ENCODE data around the gene ODAD2.
"Not testable (repeated sequence)": the region's sequence is repeated elsewhere in the genome, so short reads cannot be mapped to it uniquely, and the experiment has no call there.

Gene ODAD2

DNA sequence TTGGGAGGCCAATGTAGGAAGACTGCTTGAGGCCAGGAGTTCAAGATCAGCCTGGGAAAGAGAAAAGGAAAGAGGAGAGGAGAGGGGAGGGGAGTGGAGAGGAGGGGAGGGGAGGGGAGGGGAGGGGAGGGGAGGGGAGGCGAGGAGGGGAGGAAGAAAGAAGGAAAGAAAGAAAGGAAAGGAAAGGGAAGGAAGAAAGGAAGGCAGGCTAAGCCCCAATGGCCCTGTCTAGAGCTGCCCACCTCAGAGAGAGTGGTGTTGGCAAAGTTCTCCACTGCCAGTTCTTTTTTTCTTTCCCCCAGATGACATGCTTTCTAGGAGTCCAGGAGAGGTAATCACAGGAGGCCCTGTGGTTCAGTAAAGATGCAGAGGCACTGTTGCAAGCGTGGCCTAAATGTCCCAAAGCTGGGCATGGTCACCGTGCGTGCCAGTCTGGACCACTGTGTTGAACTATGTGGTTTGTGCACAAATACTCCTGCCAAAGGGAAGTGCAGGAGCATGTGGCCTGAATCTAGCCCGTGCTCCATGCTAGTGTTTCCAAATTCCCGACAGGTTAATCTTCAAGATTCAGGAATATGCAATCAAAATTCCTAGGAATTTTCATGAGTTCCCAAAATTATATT, 39.7 kb downstream of the ODAD2 start:
- DNase-seq (ENCODE audit: low read depth, low spot score) = no peak

DNA sequence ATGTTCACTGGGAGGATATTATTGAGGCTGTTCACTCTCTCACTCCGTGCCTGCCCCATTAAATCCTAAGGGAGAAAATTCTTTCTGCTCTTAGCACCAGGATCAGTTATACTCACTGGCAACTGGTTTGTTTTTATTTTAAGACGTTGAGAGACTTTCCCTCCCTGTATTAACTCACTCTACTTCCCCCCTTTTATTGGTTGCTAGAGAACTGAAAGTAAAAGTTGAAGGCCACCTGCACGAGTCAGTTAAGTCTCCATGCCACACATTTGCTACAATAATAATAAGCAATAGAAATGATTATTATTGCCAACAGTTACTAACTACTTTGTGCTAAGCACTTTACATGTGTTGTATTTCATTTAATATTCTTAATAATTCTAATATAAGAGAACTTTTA, 40.5 kb downstream of the ODAD2 start:
- DNase-seq (ENCODE audit: low read depth, low spot score) = not testable (repeated sequence)

DNA sequence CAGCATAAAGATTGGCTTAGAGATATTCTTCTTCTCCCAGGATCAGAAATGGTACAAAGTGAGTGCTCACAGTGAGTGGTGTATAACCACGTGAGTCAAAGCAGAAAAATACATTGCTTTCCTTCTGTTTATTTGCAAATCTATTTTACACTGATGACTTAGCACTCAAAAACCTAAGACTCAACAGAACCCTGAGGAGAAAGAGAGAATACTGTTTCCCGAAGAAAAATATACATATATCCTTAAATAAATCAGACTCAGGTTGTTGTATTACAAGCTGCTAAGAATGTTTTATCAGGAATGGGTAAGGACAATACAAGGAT, 48.7 kb downstream of the ODAD2 start:
- no peak for DNase-seq (ENCODE audit: low read depth, low spot score)

DNA sequence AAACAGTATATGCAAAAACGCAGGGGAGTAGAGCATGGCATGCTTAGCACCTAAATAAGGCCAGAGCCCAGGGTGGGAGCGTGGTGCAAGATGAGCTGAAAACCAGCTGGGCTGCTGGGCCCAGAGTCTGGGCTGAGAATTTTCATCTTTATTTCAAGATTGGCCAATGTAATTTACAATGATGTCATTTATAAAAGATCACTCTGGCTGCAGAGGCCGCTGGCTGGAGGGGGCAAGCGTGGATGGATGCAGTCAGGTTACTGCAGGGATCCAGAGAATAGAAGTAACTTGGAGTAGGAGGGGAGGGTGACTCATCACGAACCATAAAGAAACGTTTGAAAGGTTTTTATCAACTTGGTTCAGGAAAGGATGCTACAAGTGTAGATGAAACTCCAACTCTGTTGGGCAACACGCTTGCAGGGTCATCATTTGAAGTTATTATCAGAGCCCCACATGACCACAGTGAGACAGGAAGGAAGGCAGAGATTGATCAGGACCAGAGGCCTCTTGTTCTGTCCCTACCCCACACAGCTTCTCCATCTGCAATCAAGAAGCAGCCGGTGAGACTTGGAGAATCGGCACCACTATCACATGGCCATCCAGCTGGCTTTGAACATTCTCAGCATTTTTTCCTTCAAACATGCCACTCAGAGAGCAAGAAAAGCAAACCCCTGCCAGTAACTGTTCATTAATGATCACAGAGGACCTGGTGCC, 49.2 kb downstream of the ODAD2 start:
- no peak for DNase-seq (ENCODE audit: low read depth, low spot score)

DNA sequence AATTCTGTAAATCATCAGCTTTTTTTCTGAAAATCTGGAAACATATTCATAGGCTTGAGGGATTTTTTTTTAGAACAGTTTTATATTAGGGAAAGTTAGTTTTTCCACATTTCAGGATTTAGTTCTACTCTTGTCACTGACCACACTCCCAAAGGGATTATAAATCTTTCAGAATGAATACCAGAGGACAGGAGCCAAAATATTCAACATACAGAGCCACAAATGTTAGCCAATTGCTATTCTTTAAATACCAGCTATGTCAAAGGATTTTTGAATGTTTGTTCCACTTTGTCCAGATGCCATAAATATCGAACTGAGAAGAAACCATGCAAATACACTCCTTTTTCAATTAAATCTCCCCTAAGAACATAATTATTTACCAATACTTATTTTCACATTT, 50.7 kb downstream of the ODAD2 start:
- DNase-seq (ENCODE audit: low read depth, low spot score) = no peak

DNA sequence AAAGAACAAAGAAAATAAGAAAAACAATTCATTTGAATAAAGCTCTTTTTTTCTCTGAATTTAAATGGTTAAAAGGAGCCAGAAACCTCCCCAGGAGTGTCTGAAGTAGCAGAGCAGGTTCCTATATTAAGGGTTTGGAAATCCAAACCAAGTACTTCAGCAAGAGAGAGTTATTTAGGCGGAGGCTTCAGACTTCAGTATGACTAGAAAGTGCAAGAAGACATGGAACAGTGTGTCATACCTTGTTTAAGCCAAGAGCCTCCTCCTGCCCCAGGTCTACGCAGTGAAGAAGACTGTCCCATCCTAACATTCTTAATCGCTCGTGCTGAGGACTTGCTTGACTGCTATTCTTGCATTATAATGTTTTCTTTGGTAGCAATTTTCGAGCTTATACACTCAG, 51.3 kb downstream of the ODAD2 start:
- no peak for DNase-seq (ENCODE audit: low read depth, low spot score)

DNA sequence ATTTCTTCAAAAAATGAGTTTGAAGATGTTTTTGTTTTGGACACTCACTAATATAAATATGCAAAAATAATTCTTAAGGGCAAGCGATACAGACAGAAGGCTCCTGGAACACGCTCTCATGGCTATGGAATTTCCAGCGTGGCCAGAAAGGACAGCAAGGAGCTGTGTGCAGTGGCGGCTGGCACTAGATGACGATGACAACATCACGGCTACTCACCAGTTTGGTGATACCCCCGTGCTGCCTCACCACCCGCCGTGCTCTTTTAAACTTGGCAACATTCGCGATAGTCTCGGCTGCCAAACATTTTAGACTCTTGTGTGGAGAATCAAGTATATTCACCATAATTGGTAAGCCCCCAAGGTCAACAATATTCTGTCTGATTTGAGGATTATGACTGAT, 54.9 kb downstream of the ODAD2 start:
- DNase-seq (ENCODE audit: low read depth, low spot score) = no peak

DNA sequence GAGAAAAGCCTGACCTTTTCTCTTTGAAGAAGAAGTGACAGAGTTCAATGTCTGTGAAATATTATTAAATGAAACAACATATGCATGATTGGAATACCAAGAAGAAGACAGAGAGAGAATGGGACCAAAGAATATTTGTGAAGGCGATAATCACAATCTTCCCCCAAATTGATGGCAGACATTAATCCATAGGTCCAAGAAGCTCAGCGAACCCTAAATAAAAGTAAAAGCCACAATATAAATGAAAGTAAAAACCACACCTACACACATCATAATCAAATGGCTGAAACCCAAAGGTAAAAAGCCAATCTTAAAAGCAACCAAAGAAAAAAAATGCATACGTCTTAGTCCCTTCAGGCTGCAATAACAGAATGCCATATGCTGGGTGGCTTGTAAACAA, 84.0 kb downstream of the ODAD2 start:
- no peak for DNase-seq (ENCODE audit: low read depth, low spot score)

DNA sequence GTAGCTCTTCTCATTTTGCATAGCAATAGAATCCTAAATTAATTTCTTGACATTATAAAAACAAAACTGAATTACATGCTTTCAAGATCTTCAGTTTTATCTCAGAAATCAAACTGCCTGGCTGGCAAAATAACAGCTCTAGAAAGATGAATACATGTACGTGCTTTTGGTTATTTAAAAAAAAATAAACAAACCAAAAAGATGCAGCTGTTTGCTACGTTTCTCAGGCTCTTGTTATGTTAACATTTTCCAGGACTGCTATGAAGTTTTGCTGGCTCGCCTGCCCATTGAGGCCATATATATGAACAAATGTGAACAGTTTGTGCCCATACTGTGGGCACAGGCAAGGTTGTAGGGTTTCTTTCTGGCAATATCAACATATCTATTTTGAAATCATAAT, 86.6 kb downstream of the ODAD2 start:
- no peak for DNase-seq (ENCODE audit: low read depth, low spot score)

DNA sequence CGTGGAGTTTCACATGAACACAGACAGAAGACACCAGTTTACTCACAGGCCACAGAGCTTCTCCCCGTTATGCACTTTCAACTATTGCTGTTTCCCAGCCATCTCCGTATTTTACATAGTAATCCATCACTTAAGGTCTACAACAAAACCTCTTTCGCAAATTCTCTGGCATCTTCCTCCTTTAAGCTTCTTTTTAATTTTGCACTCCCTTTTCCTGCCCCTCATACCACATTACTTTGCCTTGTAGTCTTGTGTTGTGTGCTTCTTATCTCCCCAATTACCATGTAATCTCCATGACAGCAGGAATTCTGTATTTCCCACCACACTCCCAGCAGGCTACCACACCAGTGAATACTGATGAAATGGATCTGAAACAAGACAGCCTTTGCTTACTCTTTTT, 87.3 kb downstream of the ODAD2 start:
- no peak for DNase-seq (ENCODE audit: low read depth, low spot score)

DNA sequence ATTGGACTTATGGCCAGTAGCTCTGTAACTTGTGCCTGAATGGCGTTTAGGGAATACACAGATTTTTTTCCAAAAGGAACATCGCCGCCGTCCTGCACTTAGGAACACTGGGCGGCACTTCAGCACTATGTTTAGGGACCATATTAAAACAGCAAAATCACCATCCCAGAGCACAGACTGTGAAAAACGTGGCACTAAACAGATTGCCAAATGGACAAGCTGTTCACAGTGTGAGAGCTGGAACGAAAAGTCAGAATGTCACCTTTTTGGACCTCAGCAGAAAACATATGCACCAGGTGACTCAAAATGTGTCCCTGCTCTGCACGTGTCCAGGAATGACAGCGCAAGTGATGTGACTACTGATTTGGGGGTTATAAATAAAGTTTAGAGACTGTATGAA, 87.9 kb downstream of the ODAD2 start:
- DNase-seq (ENCODE audit: low read depth, low spot score) = no peak

DNA sequence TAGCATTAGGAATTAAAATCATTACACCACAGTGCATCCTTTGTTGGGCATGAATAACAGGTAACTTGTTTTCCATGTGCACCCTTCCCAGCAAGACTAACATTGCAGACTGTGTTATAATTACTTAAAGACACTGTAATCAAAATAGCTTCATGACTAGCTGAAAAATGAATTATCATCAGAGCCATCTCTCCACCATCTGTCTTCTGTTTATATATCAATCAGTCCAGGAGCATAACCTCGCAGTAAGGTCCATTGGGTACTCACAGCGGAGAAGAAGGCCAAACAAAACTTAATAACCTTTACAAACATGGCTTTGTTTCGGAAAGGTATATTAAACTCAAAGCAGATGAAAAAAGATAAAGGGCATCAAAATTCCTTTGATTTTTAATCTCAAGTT, 90.6 kb downstream of the ODAD2 start:
- DNase-seq (ENCODE audit: low read depth, low spot score) = no peak

DNA sequence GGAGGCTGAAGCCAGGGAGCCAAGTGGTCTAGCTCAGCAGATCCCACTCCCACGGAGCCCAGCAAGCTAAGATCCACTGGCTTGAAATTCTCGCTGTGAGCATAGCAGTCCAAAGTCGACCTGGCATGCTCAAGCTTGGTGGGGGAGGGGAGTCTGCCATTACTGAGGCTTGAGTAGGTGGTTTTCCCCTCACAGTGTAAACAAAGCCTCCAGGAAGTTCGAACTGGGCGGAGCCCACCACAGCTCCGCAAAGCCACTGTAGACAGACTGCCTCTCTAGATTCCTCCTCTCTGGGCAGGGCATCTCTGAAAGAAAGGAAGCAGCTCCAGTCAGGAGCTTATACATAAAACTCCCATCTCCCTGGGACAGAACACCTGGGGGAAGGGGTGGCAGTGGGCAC, 99.4 kb downstream of the ODAD2 start:
- DNase-seq (ENCODE audit: low read depth, low spot score) = not testable (repeated sequence)

DNA sequence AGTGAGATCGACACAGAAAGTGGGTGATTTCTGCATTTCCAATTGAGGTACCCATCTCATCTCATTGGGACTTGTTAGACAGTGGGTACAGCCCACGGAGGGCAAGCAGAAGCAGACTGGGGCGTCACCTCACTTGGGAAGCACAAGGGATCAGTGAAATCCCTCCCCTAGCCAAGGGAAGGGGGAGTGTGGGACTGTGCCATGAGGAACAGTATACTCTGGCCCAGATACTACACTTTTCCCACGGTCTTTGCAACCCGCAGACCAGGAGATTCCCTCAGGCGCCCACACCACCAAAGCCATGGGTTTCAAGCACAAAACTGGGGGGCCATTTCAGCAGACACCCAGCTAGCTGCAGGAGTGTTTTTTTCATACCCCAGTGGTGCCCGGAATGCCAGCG, 99.8 kb downstream of the ODAD2 start:
- no peak for DNase-seq (ENCODE audit: low read depth, low spot score)

DNA sequence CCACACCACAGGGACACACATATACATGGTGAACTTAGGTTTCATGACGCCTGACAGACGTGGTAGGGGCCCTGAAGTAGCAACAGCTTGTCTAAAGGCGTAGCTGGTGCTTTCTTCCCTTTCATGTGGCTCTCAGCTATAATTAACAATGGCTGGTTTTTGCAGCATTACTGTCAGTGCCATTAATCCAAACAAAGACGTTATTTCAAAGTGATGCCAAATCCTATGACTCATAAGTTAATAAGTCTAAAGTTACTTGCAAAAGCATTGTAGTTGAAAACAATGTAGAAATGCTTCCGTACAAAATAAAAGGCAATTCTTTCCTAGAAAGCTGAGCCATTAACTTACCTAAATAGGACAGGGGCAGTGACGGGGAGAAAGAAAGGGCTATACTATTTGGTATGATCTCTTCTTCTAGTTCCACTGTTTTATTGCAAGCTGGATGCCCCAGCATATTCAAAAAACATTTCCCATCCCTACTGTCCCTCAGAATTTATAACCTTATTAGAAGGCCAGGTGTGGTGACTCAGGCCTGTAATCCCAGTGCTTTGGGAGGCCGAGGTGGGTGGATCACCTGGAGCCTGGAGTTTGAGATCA, 105.4 kb downstream of the ODAD2 start:
- no peak for DNase-seq (ENCODE audit: low read depth, low spot score)

DNA sequence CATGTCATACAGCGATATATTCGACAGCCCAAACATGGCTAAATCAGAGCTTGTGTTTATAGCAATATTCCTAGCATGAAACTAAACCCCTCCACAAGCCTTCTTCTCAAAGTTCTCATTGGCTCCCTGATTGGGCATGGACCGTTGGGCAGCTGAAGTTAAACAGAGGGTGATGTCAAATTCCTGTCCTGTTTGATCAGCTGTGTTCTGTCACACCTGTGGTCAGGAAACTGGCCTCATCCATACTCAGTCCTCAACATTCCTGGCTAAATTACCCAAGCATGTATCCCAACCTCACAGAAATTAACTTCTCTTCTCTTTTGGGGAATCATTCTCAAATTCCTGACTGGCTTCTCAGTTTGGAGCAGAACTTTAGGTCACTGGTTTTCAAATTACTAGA, 107.9 kb downstream of the ODAD2 start:
- no peak for DNase-seq (ENCODE audit: low read depth, low spot score)

DNA sequence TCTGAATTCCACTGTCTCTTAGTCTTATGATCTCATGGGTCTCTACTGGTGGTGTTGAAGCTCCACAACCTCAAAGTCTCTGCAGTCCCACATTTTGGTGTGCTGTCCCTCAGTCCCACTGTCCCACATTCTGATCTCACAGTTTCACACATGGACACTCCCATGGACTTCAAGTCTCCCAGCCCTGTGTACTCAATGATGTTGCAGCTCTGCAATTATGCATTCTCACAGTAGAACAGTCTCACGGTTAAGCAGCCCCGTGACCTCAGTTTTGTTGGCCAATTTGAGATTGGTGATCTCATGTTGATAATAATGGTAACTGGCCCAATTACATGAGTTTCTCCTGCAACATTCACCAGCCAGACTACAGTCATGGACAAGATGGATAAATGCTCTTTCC, 109.4 kb downstream of the ODAD2 start:
- no peak for DNase-seq (ENCODE audit: low read depth, low spot score)

DNA sequence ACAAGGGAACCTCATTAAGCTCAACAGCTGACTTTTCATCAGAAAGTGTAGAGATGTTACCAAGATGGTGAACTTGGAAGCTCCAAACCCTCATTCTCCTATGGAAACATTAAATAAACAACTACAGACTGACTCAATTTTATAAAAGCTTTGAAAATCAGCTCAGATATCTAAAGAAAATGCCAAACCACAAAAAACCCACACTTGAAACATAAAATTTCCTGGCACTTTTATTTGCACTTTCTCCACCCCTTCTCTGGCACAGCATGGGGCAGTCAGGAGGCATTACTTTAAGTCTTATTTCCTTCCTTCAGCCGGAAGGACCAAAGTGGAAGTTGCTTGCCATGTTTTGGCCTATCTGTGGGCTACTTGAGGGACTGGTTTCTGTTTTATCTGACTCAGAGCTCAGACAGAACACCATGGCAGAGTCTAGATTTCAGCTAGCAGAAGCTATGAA, 114.7 kb downstream of the ODAD2 start:
- DNase-seq (ENCODE audit: low read depth, low spot score) = no peak

DNA sequence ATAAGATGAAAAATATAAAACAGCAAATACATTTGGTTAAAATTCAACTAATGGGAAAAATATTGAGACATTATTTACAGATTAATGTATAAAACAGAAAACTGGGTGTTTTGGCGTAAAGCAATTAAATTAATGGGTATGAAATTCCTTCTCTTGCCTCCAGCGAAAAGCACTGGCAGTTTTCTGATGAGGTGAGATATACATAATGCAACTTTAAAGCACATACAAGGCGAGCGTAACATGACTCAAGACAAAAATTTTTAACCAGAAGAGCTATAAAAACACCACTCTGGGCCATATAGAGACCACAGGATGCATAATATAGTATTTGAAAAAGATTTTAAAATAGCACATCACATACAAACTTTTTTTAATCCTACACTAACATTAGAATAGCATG, 120.6 kb downstream of the ODAD2 start:
- no peak for DNase-seq (ENCODE audit: low read depth, low spot score)

DNA sequence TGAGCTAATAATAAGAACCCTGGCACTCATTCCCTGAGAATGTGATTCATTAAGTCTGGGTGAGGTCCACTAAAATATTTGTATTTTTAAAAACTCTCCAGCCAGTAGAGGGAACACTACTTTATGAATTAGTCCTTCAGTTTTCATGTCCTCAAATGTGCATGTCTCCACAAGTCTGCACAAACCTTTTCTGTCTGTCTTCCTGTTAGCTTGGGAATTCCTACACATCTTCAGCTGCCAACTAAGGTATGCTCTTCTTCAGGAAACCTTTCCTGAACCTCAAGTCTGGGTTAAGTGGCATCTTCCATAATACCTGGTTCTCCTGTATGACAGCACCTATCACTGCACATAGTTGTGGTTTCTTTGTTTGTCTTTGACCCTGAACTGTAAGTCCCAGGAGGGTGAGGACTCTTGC, 133.7 kb downstream of the ODAD2 start:
- DNase-seq (ENCODE audit: low read depth, low spot score) = no peak

DNA sequence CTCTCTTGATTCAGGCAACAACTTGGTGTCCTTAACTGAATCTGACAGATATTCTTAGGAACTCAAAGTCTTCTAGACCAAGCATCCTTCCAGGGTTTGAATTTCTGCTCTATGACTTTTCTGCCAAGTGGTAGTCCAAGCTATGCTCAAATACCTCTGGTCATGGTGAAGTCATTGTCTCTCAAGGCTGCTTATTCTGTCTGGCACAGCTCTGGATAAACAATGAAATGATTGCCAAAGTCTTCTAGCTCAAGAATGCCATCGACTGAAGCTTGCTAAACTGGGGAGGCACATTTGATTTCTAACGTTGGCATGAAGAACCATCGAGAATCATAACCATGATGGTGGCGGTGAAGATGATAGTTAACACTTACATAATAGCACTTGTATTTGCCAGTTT, 137.1 kb downstream of the ODAD2 start:
- no peak for DNase-seq (ENCODE audit: low read depth, low spot score)

DNA sequence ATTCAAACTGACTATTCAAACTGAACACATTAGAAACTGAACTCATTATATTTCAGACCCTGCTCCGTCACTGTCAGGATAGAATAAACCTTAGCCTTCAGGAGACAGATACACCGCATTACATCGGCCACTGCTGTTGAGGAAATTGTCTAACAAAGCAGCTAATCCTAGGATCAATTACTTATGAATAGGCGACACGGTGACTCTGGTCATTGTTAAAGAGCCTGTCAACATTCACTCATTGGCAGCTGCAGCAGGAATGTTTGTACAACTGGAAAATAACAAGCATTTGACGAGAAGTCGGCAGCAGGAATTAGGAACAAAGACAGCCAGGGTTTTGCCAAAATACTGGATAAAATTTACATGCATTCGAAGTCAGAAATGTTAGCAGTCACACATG, 141.3 kb downstream of the ODAD2 start:
- no peak for DNase-seq (ENCODE audit: low read depth, low spot score)

DNA sequence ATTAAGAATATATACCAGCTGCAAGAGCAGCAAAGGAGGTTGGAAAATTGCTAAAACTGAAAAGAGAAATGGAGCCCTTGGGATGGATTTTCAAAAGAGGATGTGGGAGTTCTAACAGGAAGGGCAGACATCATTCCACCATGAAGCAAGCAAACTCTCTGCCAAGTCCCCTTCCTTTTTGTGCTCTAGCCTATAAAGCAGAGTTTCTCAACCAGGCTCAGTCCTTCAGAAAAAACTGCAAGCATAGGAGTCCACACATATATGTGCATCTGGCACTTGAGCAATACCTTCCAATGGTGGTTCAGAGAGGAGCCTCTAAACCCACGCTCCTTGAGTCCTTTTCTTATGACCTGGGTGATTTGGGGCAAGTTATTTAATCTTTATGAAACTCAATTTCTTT, 154.7 kb downstream of the ODAD2 start:
- no peak for DNase-seq (ENCODE audit: low read depth, low spot score)
